ENCODE results near the gene OR51B2.
"Not testable (repeated sequence)": the region's sequence is repeated elsewhere in the genome, so short reads cannot be mapped to it uniquely, and the experiment has no call there.

Gene OR51B2

GRCh38 chr11:5313326-5314023, 10.6 kb downstream of the OR51B2 start:
- H3K4me3 ChIP-seq (ENCODE audit: low read length in 2 of 2); H3K9ac ChIP-seq (ENCODE audit: low read depth in 1 of 2, low read length in 2 of 2); H3K9me3 ChIP-seq (ENCODE audit: control insufficient read depth in 2 of 2, low read length in 2 of 2); H3K27ac ChIP-seq (ENCODE audit: low read depth in 2 of 2, low read length in 2 of 2); H3K27me3 ChIP-seq (ENCODE audit: control insufficient read depth in 2 of 2, insufficient read depth in 2 of 2, low read length in 2 of 2); H3K4me1 ChIP-seq (ENCODE audit: control insufficient read depth in 2 of 2, insufficient read depth in 2 of 2, low read length in 2 of 2); H3K36me3 ChIP-seq (ENCODE audit: control insufficient read depth in 2 of 2, insufficient read depth in 2 of 2, low read length in 2 of 2): not testable (repeated sequence)

DNA sequence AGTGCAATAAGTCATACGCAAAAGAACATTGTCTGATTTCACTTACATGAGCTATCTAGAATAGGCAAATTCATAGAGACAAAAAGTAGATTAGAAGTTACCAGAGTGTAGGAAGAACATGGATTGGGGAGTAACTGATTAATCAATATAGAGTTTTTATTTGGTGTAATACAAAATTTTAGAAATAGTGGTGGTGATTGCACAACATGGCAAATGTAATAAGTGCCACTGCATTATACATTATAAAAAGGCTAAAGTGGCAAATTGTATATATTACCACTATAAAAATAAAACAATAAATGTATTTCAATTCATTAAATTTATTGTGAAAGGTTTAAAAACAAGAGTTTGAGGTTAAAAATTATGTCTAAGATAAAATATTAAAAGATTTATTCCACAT, 13.7 kb downstream of the OR51B2 start:
- Histone ChIP-seq H3K9me3 (ENCODE audit: control insufficient read depth in 2 of 2, low read length in 2 of 2) (no peaks in the 10 kb centered on the region), H3K4me3 (ENCODE audit: low read length in 2 of 2) (no peak overlapping the region)

GRCh38 chr11:5307256-5308019, 16.7 kb downstream of the OR51B2 start:
- Histone ChIP-seq H3K4me1 (ENCODE audit: control insufficient read depth in 2 of 2, insufficient read depth in 2 of 2, low read length in 2 of 2) (no peaks in the 10 kb centered on the region), H3K27me3 (ENCODE audit: control insufficient read depth in 2 of 2, insufficient read depth in 2 of 2, low read length in 2 of 2) (no peaks in the 10 kb centered on the region), H3K27ac (ENCODE audit: low read depth in 2 of 2, low read length in 2 of 2) (no peak overlapping the region), H3K36me3 (ENCODE audit: control insufficient read depth in 2 of 2, insufficient read depth in 2 of 2, low read length in 2 of 2) (no peaks in the 10 kb centered on the region), H3K9ac (ENCODE audit: low read depth in 1 of 2, low read length in 2 of 2) (no peak overlapping the region), H3K4me3 (ENCODE audit: low read length in 2 of 2) (no peak overlapping the region), H3K9me3 (ENCODE audit: control insufficient read depth in 2 of 2, low read length in 2 of 2) (no peaks in the 10 kb centered on the region)

More for the DNA sequence above, 13.7 kb downstream of the OR51B2 start:
- H3K27me3 ChIP-seq (ENCODE audit: control insufficient read depth in 2 of 2, insufficient read depth in 2 of 2, low read length in 2 of 2), result no peaks in the 10 kb centered on the region
- H3K27ac ChIP-seq (ENCODE audit: low read depth in 2 of 2, low read length in 2 of 2), result no peak overlapping the region
- H3K36me3 ChIP-seq (ENCODE audit: control insufficient read depth in 2 of 2, insufficient read depth in 2 of 2, low read length in 2 of 2), result no peaks in the 10 kb centered on the region
- no peak overlapping the region for H3K9ac ChIP-seq (ENCODE audit: low read depth in 1 of 2, low read length in 2 of 2)
- no peaks in the 10 kb centered on the region for H3K4me1 ChIP-seq (ENCODE audit: control insufficient read depth in 2 of 2, insufficient read depth in 2 of 2, low read length in 2 of 2)

DNA sequence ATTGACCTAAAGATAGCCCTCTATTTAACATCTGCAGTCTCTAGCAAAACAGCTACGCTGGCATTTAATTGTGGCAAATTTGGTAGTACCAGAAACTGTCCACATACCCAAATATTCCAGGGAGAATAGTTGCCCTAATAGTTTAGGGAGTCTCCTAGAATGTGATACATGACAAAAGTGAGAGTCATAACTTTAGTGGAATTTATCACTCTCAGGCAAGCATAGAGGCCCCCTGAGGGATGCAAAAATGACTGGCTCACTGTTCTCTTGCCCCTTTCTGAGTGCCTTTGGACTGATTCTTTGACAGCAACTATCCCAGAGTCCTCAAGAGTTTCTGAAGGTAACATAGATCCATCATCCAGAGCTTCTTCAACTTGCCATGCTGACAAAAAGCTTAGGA, 20.1 kb downstream of the OR51B2 start:
- Histone ChIP-seq H3K4me3 (ENCODE audit: low read length in 2 of 2) (no peak overlapping the region), H3K9ac (ENCODE audit: low read depth in 1 of 2, low read length in 2 of 2) (no peak overlapping the region), H3K9me3 (ENCODE audit: control insufficient read depth in 2 of 2, low read length in 2 of 2) (no peaks in the 10 kb centered on the region), H3K4me1 (ENCODE audit: control insufficient read depth in 2 of 2, insufficient read depth in 2 of 2, low read length in 2 of 2) (no peaks in the 10 kb centered on the region), H3K27me3 (ENCODE audit: control insufficient read depth in 2 of 2, insufficient read depth in 2 of 2, low read length in 2 of 2) (no peaks in the 10 kb centered on the region), H3K36me3 (ENCODE audit: control insufficient read depth in 2 of 2, insufficient read depth in 2 of 2, low read length in 2 of 2) (no peaks in the 10 kb centered on the region), H3K27ac (ENCODE audit: low read depth in 2 of 2, low read length in 2 of 2) (no peak overlapping the region)

- H3K4me3 ChIP-seq (ENCODE audit: low read length in 2 of 2), result no peak overlapping the region
- no peaks in the 10 kb centered on the region for H3K4me1 ChIP-seq (ENCODE audit: control insufficient read depth in 2 of 2, insufficient read depth in 2 of 2, low read length in 2 of 2)
- no peak overlapping the region for H3K9ac ChIP-seq (ENCODE audit: low read depth in 1 of 2, low read length in 2 of 2)
- no peaks in the 10 kb centered on the region for H3K27me3 ChIP-seq (ENCODE audit: control insufficient read depth in 2 of 2, insufficient read depth in 2 of 2, low read length in 2 of 2)
- no peaks in the 10 kb centered on the region for H3K9me3 ChIP-seq (ENCODE audit: control insufficient read depth in 2 of 2, low read length in 2 of 2)
- no peak overlapping the region for H3K27ac ChIP-seq (ENCODE audit: low read depth in 2 of 2, low read length in 2 of 2)
- H3K36me3 ChIP-seq (ENCODE audit: control insufficient read depth in 2 of 2, insufficient read depth in 2 of 2, low read length in 2 of 2), result no peaks in the 10 kb centered on the region
Observed at GRCh38 chr11:5303626-5304025, 20.5 kb downstream of the OR51B2 start.

- Histone ChIP-seq H3K4me3 (ENCODE audit: low read length in 2 of 2) (no peak within 1 kb of the TSS), H3K9me3 (ENCODE audit: control insufficient read depth in 2 of 2, low read length in 2 of 2) (no peaks in the 10 kb centered on the region), H3K27me3 (ENCODE audit: control insufficient read depth in 2 of 2, insufficient read depth in 2 of 2, low read length in 2 of 2) (no peaks in the 10 kb centered on the region), H3K4me1 (ENCODE audit: control insufficient read depth in 2 of 2, insufficient read depth in 2 of 2, low read length in 2 of 2) (no peaks in the 10 kb centered on the region), H3K27ac (ENCODE audit: low read depth in 2 of 2, low read length in 2 of 2) (no peak within 1 kb of the TSS), H3K9ac (ENCODE audit: low read depth in 1 of 2, low read length in 2 of 2) (no peak within 1 kb of the TSS), H3K36me3 (ENCODE audit: control insufficient read depth in 2 of 2, insufficient read depth in 2 of 2, low read length in 2 of 2) (no peaks in the 10 kb centered on the region)
Observed at GRCh38 chr11:5301846-5302245, 22.3 kb downstream of the OR51B2 start, which contains the start of gene OR51B4. OR51B4 (minus strand) TSS chr11:5301946; CDS start chr11:5301946, 0 bp downstream.

- H3K36me3 ChIP-seq (ENCODE audit: control insufficient read depth in 2 of 2, insufficient read depth in 2 of 2, low read length in 2 of 2), result no peaks in the 10 kb centered on the region
- H3K4me3 ChIP-seq (ENCODE audit: low read length in 2 of 2), result no peak overlapping the region
- no peak overlapping the region for H3K27ac ChIP-seq (ENCODE audit: low read depth in 2 of 2, low read length in 2 of 2)
- no peaks in the 10 kb centered on the region for H3K27me3 ChIP-seq (ENCODE audit: control insufficient read depth in 2 of 2, insufficient read depth in 2 of 2, low read length in 2 of 2)
- no peaks in the 10 kb centered on the region for H3K9me3 ChIP-seq (ENCODE audit: control insufficient read depth in 2 of 2, low read length in 2 of 2)
- H3K9ac ChIP-seq (ENCODE audit: low read depth in 1 of 2, low read length in 2 of 2), result no peak overlapping the region
- no peaks in the 10 kb centered on the region for H3K4me1 ChIP-seq (ENCODE audit: control insufficient read depth in 2 of 2, insufficient read depth in 2 of 2, low read length in 2 of 2)
Observed at GRCh38 chr11:5300251-5300650, 23.8 kb downstream of the OR51B2 start.

DNA sequence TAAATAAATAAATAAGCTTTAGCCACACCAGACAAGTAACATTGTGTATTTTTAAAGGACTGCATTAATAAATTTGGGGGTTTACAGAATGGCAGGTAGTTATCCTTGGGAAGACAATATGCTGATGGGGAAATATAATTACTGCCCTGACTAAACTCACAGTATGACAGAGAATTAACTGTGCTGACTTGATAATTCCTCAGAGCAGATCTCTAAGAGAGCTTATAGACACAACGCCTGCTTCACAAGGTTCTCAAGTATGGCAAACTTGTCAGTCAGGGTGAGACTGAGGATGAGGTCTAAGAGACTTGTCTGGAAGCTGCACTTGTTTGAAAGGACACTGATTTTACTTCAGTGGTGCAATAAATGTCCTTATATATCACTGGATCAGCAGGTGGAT, 25.6 kb downstream of the OR51B2 start:
- no peaks in the 10 kb centered on the region for H3K27me3 ChIP-seq (ENCODE audit: control insufficient read depth in 2 of 2, insufficient read depth in 2 of 2, low read length in 2 of 2)
- H3K4me3 ChIP-seq (ENCODE audit: low read length in 2 of 2), result no peak overlapping the region
- no peaks in the 10 kb centered on the region for H3K36me3 ChIP-seq (ENCODE audit: control insufficient read depth in 2 of 2, insufficient read depth in 2 of 2, low read length in 2 of 2)
- no peaks in the 10 kb centered on the region for H3K4me1 ChIP-seq (ENCODE audit: control insufficient read depth in 2 of 2, insufficient read depth in 2 of 2, low read length in 2 of 2)
- no peak overlapping the region for H3K27ac ChIP-seq (ENCODE audit: low read depth in 2 of 2, low read length in 2 of 2)
- no peaks in the 10 kb centered on the region for H3K9me3 ChIP-seq (ENCODE audit: control insufficient read depth in 2 of 2, low read length in 2 of 2)
- H3K9ac ChIP-seq (ENCODE audit: low read depth in 1 of 2, low read length in 2 of 2), result no peak overlapping the region

DNA sequence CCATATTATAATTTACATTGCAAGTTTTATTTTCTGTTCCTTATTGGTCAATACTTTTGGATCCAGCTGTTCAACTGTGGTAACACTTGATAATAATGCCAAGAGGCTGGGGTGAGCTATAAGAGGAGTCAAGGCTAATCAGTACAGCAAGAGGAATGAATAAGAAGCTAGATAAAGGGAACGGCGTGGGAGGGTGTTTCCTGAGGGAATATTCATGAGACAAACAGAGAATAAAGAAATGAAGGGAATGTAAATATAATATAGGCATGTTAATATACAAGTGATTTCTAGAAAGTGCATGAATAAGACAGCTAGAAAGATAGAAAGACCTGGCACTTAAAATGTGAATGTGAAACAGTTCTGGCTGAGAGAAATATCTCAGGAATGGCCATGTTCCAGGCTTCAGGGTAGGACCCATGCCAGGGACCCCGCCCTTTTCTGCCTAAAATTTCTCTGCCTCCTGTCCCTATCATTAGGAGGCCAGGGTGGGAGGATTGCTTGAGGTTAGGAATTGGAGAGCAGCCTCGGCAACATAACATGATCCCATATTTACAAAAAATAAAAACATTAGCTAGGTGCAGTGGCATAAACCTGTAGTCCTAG, 26.3 kb downstream of the OR51B2 start:
- H3K27me3 ChIP-seq (ENCODE audit: control insufficient read depth in 2 of 2, insufficient read depth in 2 of 2, low read length in 2 of 2), result no peaks in the 10 kb centered on the region
- no peaks in the 10 kb centered on the region for H3K36me3 ChIP-seq (ENCODE audit: control insufficient read depth in 2 of 2, insufficient read depth in 2 of 2, low read length in 2 of 2)
- H3K27ac ChIP-seq (ENCODE audit: low read depth in 2 of 2, low read length in 2 of 2), result no peak overlapping the region
- no peaks in the 10 kb centered on the region for H3K9me3 ChIP-seq (ENCODE audit: control insufficient read depth in 2 of 2, low read length in 2 of 2)
- H3K4me3 ChIP-seq (ENCODE audit: low read length in 2 of 2), result no peak overlapping the region
- no peaks in the 10 kb centered on the region for H3K4me1 ChIP-seq (ENCODE audit: control insufficient read depth in 2 of 2, insufficient read depth in 2 of 2, low read length in 2 of 2)
- no peak overlapping the region for H3K9ac ChIP-seq (ENCODE audit: low read depth in 1 of 2, low read length in 2 of 2)

GRCh38 chr11:5294342-5294995, 29.6 kb downstream of the OR51B2 start:
- H3K36me3 ChIP-seq (ENCODE audit: control insufficient read depth in 2 of 2, insufficient read depth in 2 of 2, low read length in 2 of 2); H3K9me3 ChIP-seq (ENCODE audit: control insufficient read depth in 2 of 2, low read length in 2 of 2); H3K4me1 ChIP-seq (ENCODE audit: control insufficient read depth in 2 of 2, insufficient read depth in 2 of 2, low read length in 2 of 2); H3K9ac ChIP-seq (ENCODE audit: low read depth in 1 of 2, low read length in 2 of 2); H3K27ac ChIP-seq (ENCODE audit: low read depth in 2 of 2, low read length in 2 of 2); H3K4me3 ChIP-seq (ENCODE audit: low read length in 2 of 2); H3K27me3 ChIP-seq (ENCODE audit: control insufficient read depth in 2 of 2, insufficient read depth in 2 of 2, low read length in 2 of 2): not testable (repeated sequence)

Measured in mucosa of rectum (tissue), 2 donors.